Stimulated activated CD8-positive, alpha-beta memory T cell treated with anti-CD3 and anti-CD28 coated beads, Interleukin-2, amount 100 ng/mL, for 48 hours (primary cell): ENCODE data around the gene L1CAM.
"Not testable (repeated sequence)": the region's sequence is repeated elsewhere in the genome, so short reads cannot be mapped to it uniquely, and the experiment has no call there.

Experiments used
- DNase-seq, 2 donors: peaks; one replicate each; pipeline ENCODE4 v3.0.0-alpha.2; 2020; ENCODE audit warnings: low read depth in 2 of 2

Gene L1CAM

DNA sequence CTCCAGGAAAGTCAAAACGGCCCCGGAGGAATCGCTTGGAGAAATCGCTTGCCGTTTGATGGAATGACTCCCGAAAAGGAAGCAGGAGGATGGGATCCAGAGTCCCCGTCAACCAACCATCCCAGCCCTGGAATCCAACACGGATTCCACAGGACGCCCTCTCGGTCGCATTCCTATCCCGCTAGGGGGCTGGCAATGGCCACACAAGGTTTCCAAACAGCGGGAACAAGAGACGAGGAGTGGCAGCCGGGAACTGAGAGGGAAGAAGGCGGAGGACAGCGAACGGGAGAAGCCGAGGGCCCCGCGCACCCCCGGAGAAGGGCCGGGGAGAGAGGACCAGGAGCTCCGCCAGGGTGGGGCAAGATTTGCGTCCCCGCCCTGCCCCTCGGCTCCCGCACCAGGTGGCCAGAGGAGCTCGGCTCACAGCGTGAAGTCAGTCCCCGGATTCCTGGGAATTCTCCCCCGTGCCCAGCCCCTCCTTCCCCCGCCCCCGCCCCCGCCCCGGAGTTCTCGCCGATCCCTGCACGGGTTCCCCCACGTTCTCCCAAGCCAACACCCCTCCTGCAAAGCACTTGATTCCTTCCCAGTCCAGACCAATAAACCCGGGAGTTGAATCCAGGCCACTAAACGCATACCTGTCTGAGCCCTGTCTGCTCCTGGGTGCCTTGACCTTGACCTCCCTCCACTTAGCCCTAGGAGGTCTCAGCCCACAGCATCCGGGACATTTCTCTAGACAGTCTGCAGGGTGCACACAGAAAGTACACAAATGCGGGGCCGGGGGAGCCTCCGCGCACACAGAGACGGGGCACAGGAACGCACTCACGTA, 57.0 kb downstream of the L1CAM start:
- DNase-seq: no peak

DNA sequence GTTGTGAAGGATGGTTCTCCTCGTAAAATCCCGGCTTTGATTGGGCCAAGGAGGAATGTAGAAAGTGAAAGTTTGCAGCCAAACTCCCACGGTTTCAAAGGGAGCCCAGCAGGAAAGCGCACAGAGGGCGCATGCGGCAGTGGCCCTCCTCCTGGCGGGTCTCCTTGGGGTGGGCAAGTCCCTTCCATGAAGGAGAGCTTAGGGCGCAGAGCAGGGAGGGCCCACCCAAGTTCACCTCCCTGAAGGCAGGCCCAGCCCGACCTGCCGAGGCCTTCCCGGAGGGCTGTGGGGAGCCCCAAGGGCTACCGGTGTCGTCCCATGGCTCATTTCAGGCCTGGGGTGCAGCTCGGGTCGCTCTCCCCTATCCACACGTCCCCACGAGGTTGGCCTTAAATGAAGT, 57.7 kb downstream of the L1CAM start:
- no peak for DNase-seq

DNA sequence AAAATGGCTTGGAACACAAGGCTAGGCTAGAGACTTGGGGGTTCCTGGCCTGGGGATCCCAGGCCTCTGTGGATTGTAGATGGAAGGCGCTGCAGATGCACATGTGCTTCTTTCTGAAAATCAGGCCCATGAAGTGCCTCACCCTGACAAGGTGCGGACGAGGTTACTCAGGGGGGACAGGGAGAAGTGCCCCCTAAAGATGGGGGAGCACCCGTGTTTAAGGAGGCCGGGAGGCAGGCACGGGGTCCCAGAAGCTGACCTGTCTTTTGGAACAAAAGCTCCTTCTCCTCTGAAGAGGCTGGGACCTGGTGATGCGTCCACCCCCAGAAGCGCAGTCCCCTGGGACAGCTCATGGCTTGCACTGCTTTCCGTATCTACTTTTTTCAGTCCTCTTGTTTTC, 58.1 kb downstream of the L1CAM start:
- DNase-seq: no peak

DNA sequence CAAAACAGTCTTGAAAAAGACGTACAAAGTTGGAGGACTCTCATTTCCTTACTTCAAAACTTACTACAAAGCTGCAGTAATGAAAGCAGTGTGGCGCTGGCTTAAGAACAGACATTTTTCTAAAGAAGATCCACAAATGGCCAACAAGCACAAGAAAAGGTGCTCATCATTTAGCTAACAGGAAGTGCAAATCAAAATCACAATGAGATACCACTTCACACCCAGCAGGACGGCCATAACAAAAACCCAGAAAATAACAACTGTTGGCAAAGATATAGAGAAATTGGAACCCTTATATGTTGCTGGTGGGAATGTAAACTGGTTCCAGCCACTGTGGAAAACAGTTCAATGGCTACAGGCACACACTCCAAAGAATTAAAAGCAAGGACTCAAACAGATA, 59.0 kb downstream of the L1CAM start:
- no peak for DNase-seq

DNA sequence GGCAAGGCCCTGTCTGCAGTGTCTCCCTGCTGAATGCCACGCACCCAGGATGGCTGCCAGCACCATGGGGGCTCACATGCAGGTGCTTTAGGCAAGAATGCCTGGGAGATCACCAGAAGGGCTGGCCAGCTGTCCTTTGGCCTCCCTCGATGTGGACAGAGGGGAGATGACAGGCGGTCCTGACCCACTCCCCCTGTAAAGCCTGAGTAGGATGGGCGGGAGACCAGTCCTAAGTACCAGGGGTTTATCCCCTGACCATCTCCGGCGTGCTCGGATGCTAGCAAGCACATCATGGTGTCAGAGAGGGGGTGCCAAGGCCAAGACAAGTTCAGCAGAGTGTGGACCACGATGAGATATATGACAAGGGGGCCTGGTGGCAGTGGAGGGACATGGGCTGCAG, 60.9 kb downstream of the L1CAM start:
- no peak for DNase-seq

- no peak for DNase-seq
Measured at GRCh38 chrX:153824348-153824747, 61.6 kb downstream of the L1CAM start.

DNA sequence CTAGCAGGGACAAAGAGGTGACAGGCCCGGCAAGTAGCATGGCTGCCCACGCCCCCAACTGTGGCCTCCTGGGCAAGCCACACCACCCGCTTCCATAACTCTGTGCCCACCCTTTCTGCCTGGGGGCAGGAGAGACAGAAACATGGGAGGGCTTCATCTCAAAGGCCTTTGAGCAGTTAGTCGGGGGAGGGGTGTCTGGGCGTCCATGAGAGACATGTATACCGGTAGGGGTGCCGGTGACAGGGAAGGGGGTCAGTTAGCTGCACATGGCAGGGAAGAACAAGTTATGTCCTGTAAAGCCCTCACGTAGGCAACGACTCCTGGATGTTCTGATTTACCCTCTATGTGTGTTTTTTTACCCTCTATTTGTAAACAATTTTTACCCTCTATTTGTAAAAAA, 64.9 kb downstream of the L1CAM start:
- no peak for DNase-seq

GRCh38 chrX:153820601-153821000, 65.4 kb downstream of the L1CAM start:
- DNase-seq: no peak

GRCh38 chrX:153819384-153820040, 66.5 kb downstream of the L1CAM start:
- no peak for DNase-seq

- peak; percentile 27 to 34 for DNase-seq
Measured at GRCh38 chrX:153818571-153819383, 67.2 kb downstream of the L1CAM start.

GRCh38 chrX:153818064-153818463, 67.9 kb downstream of the L1CAM start:
- DNase-seq: not testable (repeated sequence)

DNA sequence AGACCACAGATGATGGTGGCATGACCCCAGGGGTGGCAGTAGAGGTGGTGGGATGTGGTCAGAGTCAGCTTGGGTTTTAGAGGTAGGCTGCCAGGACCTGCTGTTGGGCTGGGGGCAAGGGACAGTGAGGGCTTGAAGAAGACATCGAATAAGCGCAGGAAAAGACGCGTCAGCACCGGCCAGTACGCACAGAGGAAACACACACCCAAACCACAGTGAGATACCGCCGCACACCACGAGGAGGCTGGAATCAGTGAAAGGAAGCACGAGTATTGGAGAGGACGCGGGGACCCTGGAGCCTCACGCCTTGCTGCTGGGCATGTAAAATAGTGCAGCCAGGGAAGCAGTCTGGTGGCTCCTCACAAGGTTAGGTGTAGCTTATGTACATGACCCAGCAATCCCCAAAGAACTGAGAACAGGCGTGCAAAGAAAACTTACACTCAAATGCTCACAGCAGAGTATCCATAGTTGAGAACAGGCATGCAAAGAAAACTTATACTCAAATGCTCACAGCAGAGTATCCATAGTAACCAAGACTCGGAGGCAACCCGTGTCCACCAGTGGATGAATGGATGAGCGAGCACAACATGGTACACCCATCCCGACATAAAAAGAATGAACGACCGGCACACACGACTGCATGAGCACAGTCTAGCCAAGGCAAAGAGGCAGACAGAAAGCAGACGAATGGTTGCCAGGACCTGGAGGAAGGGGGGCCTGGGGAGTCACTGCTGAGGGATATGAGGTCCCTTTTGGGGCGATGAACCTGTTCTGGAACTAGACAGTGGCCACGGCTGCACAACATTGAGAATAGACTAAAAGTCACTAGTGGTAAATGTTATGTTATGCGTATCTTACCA, 68.9 kb downstream of the L1CAM start:
- DNase-seq: no peak

- DNase-seq: no peak
Measured at GRCh38 chrX:153814591-153815315, 71.2 kb downstream of the L1CAM start.

DNA sequence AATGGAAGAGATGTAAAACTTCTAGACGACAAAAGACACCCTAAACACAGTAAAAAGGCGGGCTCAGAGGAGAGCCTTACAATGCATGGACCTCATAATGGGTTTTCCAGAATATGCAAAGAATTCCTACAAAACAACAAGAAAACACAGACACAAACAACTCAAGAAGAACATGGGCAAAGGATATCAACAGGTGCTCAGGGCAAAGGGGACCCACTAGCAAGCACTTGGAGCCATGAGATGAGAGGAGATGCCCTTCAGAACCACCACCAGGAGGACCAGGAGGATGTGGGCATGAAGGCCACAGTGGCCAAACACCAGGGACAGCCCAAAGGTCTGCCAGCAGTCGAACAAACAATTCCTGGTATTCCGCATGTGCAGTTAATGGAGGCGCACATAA, 72.8 kb downstream of the L1CAM start:
- DNase-seq: no peak

DNA sequence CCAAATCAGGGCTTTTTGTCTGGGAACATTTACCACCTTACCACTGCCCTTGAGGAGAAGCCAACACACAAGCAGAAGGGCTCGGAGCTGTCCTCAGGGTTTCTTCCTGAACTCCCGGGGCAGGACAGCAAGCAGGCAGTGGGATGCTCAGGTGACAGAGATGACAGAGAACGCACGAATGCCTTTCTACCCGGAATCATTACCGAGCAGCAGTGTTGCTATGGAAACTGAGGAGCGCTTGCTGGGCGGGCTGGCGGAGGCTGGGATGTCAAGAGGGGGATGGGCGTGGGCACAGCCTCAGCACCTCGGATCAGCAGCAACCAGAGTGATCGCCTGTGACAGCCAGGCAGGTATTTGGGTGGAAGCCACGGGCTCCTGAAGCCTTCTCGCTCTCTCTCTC, 73.8 kb downstream of the L1CAM start:
- no peak for DNase-seq
